ENCODE results near the gene ADH1B. TPM values are rescaled to one million over a fixed set of nuclear protein-coding genes. Genes with fewer than 3 reads are reported as not detected.

ADH1B gene
- total RNA-seq, 1 experiment from 2014 or later = 1.8 TPM

DNA sequence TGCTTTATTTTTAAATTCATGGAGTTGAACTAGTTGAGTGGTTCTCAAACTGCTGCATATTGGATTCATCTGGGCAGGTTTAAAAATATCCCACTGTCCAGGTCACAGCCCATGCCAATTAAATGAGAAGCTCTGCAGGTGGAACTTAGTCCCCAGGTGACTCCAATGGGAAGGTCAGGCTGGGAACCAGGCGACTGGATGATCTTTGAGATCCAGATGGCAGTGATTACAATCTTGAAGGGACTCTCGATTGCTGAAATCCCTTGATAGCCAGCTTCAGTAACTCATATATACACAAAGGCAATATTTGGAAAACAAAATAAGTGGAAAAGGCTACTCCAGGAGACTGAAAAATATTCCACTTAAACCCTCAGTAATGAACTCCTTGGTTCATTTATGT lies 38.5 kb downstream of the ADH1B start (continued):
- TF ChIP-seq, protein P1, sequence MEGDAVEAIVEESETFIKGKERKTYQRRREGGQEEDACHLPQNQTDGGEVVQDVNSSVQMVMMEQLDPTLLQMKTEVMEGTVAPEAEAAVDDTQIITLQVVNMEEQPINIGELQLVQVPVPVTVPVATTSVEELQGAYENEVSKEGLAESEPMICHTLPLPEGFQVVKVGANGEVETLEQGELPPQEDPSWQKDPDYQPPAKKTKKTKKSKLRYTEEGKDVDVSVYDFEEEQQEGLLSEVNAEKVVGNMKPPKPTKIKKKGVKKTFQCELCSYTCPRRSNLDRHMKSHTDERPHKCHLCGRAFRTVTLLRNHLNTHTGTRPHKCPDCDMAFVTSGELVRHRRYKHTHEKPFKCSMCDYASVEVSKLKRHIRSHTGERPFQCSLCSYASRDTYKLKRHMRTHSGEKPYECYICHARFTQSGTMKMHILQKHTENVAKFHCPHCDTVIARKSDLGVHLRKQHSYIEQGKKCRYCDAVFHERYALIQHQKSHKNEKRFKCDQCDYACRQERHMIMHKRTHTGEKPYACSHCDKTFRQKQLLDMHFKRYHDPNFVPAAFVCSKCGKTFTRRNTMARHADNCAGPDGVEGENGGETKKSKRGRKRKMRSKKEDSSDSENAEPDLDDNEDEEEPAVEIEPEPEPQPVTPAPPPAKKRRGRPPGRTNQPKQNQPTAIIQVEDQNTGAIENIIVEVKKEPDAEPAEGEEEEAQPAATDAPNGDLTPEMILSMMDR (IDR thresholded peaks at IDR 0.05 in 2 of 3, conservative IDR thresholded peaks at IDR 0.05 in 1 of 3; ENCODE audit: borderline replicate concordance in 1 of 3, insufficient read depth in 1 of 3, low read depth in 2 of 3, low read length in 2 of 3) = no peak
- no peak for TF ChIP-seq YY1 (IDR thresholded peaks at IDR 0.05; ENCODE audit: extremely low read depth, insufficient replicate concordance, low read depth, low read length)
- no peak for TF ChIP-seq ZFX (IDR thresholded peaks at IDR 0.05)

DNA sequence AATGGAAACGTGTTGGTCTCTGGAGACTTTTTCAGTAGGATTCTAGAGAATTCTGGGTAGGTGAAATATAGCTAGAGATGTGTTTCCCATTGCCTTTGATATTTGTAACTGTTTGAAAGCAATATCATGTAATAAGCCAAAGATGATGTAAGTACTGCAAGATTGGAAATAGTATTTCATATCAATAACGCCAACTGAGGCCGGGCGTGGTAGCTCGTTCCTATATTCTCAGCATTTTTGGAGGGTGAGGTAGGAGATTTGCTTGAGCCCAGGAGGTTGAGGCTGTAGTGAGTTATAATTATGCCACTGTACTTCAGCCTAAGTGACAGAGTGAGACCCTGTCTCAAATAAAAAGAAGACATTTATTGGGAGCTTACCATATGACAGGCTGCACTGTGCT lies 39.9 kb downstream of the ADH1B start:
- ChIA-PET CTCF (no interaction called here), POLR2A (no interaction called here), RAD21 (ENCODE audit: low non-redundant PET in 1 of 2, low total read pairs in 2 of 2, uncharacterized antibody in 2 of 2, unreplicated experiment in 2 of 2) (no interaction called here)
- DNase-seq (ENCODE audit: low read depth, low spot score) (no peak), ATAC-seq (no peak)
- H3K4me2 ChIP-seq (ENCODE audit: low read length) = no peak overlapping the region
- H3K79me2 ChIP-seq (ENCODE audit: insufficient read depth, low read length) = no peaks in the 10 kb centered on the region
- no peak overlapping the region for H3K27ac ChIP-seq (ENCODE audit: low read depth, low read length)
- BruUV-seq (replicated peaks) = no TSS peak
- no peak overlapping the region for H3K4me3 ChIP-seq (replicated peaks in 1 of 2; ENCODE audit: low read depth in 1 of 2, low read length in 2 of 2)
- no peaks in the 10 kb centered on the region for H3K36me3 ChIP-seq (ENCODE audit: control insufficient read depth in 1 of 2, insufficient read depth in 2 of 2, low read length in 2 of 2)
- no peaks in the 10 kb centered on the region for H3K4me1 ChIP-seq (ENCODE audit: control insufficient read depth in 1 of 2, insufficient read depth in 2 of 2, low read length in 2 of 2)
- no peak for TF ChIP-seq EZH2phosphoT487 (IDR thresholded peaks at IDR 0.05; ENCODE audit: borderline replicate concordance)
- TF ChIP-seq JUND (IDR thresholded peaks at IDR 0.05) = no peak
- TF ChIP-seq SP1 (IDR thresholded peaks at IDR 0.05; ENCODE audit: low read depth) = no peak
- no peak for TF ChIP-seq ZFX (IDR thresholded peaks at IDR 0.05)
- TF ChIP-seq, protein P2, sequence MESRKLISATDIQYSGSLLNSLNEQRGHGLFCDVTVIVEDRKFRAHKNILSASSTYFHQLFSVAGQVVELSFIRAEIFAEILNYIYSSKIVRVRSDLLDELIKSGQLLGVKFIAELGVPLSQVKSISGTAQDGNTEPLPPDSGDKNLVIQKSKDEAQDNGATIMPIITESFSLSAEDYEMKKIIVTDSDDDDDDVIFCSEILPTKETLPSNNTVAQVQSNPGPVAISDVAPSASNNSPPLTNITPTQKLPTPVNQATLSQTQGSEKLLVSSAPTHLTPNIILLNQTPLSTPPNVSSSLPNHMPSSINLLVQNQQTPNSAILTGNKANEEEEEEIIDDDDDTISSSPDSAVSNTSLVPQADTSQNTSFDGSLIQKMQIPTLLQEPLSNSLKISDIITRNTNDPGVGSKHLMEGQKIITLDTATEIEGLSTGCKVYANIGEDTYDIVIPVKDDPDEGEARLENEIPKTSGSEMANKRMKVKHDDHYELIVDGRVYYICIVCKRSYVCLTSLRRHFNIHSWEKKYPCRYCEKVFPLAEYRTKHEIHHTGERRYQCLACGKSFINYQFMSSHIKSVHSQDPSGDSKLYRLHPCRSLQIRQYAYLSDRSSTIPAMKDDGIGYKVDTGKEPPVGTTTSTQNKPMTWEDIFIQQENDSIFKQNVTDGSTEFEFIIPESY (IDR thresholded peaks at IDR 0.05; ENCODE audit: extremely low read depth, insufficient replicate concordance, low read length) = no peak
- no peak for TF ChIP-seq YY1 (IDR thresholded peaks at IDR 0.05; ENCODE audit: extremely low read depth, insufficient replicate concordance, low read depth, low read length)
- no peak overlapping the region for H2AFZ ChIP-seq (ENCODE audit: low read depth, low read length, poor library complexity, severe bottlenecking)
- no peaks in the 10 kb centered on the region for H3K27me3 ChIP-seq (ENCODE audit: insufficient read depth, low read length)
- intact Hi-C loops (cut with micrococcal nuclease) = no loop called here
- H3K9me2 ChIP-seq (ENCODE audit: insufficient read depth) = no peaks in the 10 kb centered on the region
- H4K20me1 ChIP-seq (ENCODE audit: insufficient read depth) = no peaks in the 10 kb centered on the region
- no peak overlapping the region for H3K9ac ChIP-seq (ENCODE audit: low read length)
- H3K9me3 ChIP-seq (ENCODE audit: control insufficient read depth in 1 of 2, insufficient read depth in 1 of 2, low read depth in 1 of 2, low read length in 2 of 2) = no peaks in the 10 kb centered on the region

All from HCT116 (cell line).